ENCODE measurements around the gene PCBP3. TPM values are rescaled to one million over a fixed set of nuclear protein-coding genes. Genes with fewer than 3 reads are reported as not detected.

The PCBP3 gene
- polyA plus RNA-seq, 1 donor (not counting 4 experiments of a cell fraction or from before 2014, with no cell fraction given) = 0.25 TPM

DNA sequence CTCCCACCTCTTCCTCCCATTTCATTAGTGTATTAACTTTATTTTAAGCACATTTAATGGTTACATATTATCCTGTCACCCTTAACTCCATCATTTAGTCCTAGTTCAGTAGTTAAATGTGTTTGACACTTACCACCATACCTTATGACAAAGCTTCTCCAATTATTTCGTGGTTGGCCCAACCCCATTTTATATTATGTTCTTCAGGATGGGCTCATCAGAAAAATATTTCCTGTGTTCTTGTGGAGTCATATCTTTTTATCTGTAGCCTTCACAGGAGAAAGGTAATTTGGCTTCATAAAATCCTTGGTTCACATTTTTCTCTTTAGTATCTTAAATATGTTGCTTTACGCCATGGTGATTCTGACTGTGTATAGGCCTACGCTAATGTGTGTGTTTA lies 195.7 kb downstream of the PCBP3 start:
- Histone ChIP-seq H3K4me3 (ENCODE audit: control insufficient read depth in 2 of 3, extremely low read depth in 1 of 3, insufficient read depth in 2 of 3, low read depth in 1 of 3, low read length in 3 of 3) (peak overlapping the region in 1 of 3 experiments; percentile 24), H3K27ac (ENCODE audit: control insufficient read depth, insufficient read depth, low read length) (peak overlapping the region; percentile 59), H3K9ac (ENCODE audit: control insufficient read depth, extremely low read depth, insufficient read depth, low read length) (no peak overlapping the region), H3K79me2 (ENCODE audit: control insufficient read depth, insufficient read depth, low read length) (no peaks in the 10 kb centered on the region), H3K27me3 (ENCODE audit: control insufficient read depth, extremely low read depth, insufficient read depth, low read length) (no peaks in the 10 kb centered on the region), H3K9me1 (ENCODE audit: control insufficient read depth, extremely low read depth, insufficient read depth, low read length) (no peaks in the 10 kb centered on the region), H3K4me1 (ENCODE audit: control insufficient read depth, extremely low read depth, insufficient read depth, low read length) (peaks cover 9% of the 10 kb centered on the region), H3K4me2 (ENCODE audit: control insufficient read depth, extremely low read depth, insufficient read depth, low read depth, low read length) (peak overlapping the region; percentile 29), H4K20me1 (ENCODE audit: control insufficient read depth, extremely low read depth, insufficient read depth, low read length) (no peaks in the 10 kb centered on the region), H3K9me3 (ENCODE audit: control insufficient read depth, low read depth, low read length) (peaks cover 10% of the 10 kb centered on the region), H2AFZ (ENCODE audit: control insufficient read depth, low read length) (peak overlapping the region; percentile 71), H3K36me3 (ENCODE audit: control insufficient read depth in 2 of 2, extremely low read depth in 1 of 2, insufficient read depth in 2 of 2, low read length in 2 of 2) (no peaks in the 10 kb centered on the region)
- dilution Hi-C loops (cut with MboI; ENCODE audit: extremely low pct_ligation_motif_present, low sequenced_read_pairs) = no loop called here
- TF ChIP-seq EZH2 (IDR thresholded peaks at IDR 0.05; ENCODE audit: low read length) = no peak
- TF ChIP-seq, protein P1, sequence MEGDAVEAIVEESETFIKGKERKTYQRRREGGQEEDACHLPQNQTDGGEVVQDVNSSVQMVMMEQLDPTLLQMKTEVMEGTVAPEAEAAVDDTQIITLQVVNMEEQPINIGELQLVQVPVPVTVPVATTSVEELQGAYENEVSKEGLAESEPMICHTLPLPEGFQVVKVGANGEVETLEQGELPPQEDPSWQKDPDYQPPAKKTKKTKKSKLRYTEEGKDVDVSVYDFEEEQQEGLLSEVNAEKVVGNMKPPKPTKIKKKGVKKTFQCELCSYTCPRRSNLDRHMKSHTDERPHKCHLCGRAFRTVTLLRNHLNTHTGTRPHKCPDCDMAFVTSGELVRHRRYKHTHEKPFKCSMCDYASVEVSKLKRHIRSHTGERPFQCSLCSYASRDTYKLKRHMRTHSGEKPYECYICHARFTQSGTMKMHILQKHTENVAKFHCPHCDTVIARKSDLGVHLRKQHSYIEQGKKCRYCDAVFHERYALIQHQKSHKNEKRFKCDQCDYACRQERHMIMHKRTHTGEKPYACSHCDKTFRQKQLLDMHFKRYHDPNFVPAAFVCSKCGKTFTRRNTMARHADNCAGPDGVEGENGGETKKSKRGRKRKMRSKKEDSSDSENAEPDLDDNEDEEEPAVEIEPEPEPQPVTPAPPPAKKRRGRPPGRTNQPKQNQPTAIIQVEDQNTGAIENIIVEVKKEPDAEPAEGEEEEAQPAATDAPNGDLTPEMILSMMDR (optimal IDR thresholded peaks at IDR 0.05 in 1 of 3, IDR thresholded peaks at IDR 0.05 in 1 of 3, conservative IDR thresholded peaks at IDR 0.05 in 1 of 3; ENCODE audit: extremely low read depth in 1 of 3, insufficient read depth in 2 of 3, low read length in 3 of 3) = no peak
- peak; percentile 68 for FAIRE-seq
- DNase-seq (ENCODE audit: low read depth, low spot score) = no peak

- Histone ChIP-seq H4K20me1 (ENCODE audit: control insufficient read depth, extremely low read depth, insufficient read depth, low read length) (no peaks in the 10 kb centered on the region), H3K27ac (ENCODE audit: control insufficient read depth, insufficient read depth, low read length) (no peak overlapping the region), H3K4me3 (ENCODE audit: control insufficient read depth in 2 of 3, extremely low read depth in 1 of 3, insufficient read depth in 2 of 3, low read depth in 1 of 3, low read length in 3 of 3) (no peak overlapping the region), H3K36me3 (ENCODE audit: control insufficient read depth in 2 of 2, extremely low read depth in 1 of 2, insufficient read depth in 2 of 2, low read length in 2 of 2) (no peaks in the 10 kb centered on the region), H3K9ac (ENCODE audit: control insufficient read depth, extremely low read depth, insufficient read depth, low read length) (no peak overlapping the region), H3K4me1 (ENCODE audit: control insufficient read depth, extremely low read depth, insufficient read depth, low read length) (peaks cover 9% of the 10 kb centered on the region), H3K9me1 (ENCODE audit: control insufficient read depth, extremely low read depth, insufficient read depth, low read length) (no peaks in the 10 kb centered on the region), H3K4me2 (ENCODE audit: control insufficient read depth, extremely low read depth, insufficient read depth, low read depth, low read length) (no peak overlapping the region), H2AFZ (ENCODE audit: control insufficient read depth, low read length) (no peak overlapping the region), H3K79me2 (ENCODE audit: control insufficient read depth, insufficient read depth, low read length) (no peaks in the 10 kb centered on the region), H3K9me3 (ENCODE audit: control insufficient read depth, low read depth, low read length) (peaks cover 10% of the 10 kb centered on the region), H3K27me3 (ENCODE audit: control insufficient read depth, extremely low read depth, insufficient read depth, low read length) (no peaks in the 10 kb centered on the region)
- DNase-seq (ENCODE audit: low read depth, low spot score) (no peak), FAIRE-seq (no peak)
- dilution Hi-C loops (cut with MboI; ENCODE audit: extremely low pct_ligation_motif_present, low sequenced_read_pairs) = no loop called here
- TF ChIP-seq, protein P1 (optimal IDR thresholded peaks at IDR 0.05 in 1 of 3, IDR thresholded peaks at IDR 0.05 in 1 of 3, conservative IDR thresholded peaks at IDR 0.05 in 1 of 3; ENCODE audit: extremely low read depth in 1 of 3, insufficient read depth in 2 of 3, low read length in 3 of 3) = no peak
- TF ChIP-seq EZH2 (IDR thresholded peaks at IDR 0.05; ENCODE audit: low read length) = no peak
Observed at GRCh38 chr21:45841033-45841432, 197.5 kb downstream of the PCBP3 start.
